ENCODE measurements around the gene SLC6A1.

The SLC6A1 gene

GRCh38 chr3:10982782-10983181 is 9.8 kb upstream of the SLC6A1 start:
- TF ChIP-seq RARB (CRISPR knock-in tag; IDR thresholded peaks at IDR 0.05) (no peak), TSHZ2 (CRISPR knock-in tag; IDR thresholded peaks at IDR 0.05) (no peak), CSDC2 (CRISPR knock-in tag; IDR thresholded peaks at IDR 0.05) (no peak), PPARA (CRISPR knock-in tag; IDR thresholded peaks at IDR 0.05; ENCODE audit: borderline replicate concordance) (no peak), ZFP3 (CRISPR knock-in tag; IDR thresholded peaks at IDR 0.05) (no peak), GLIS3 (CRISPR knock-in tag; IDR thresholded peaks at IDR 0.05) (no peak), SNAI2 (CRISPR knock-in tag; IDR thresholded peaks at IDR 0.05) (no peak), ESRRG (CRISPR knock-in tag; IDR thresholded peaks at IDR 0.05) (no peak), ZNF565 (CRISPR knock-in tag; conservative IDR thresholded peaks at IDR 0.05; ENCODE audit: low read depth) (no peak), CREB5 (CRISPR knock-in tag; IDR thresholded peaks at IDR 0.05; ENCODE audit: low read depth) (no peak)
- no peak for ATAC-seq

- peak; percentile 87 for ATAC-seq
- TF ChIP-seq CREB5 (CRISPR knock-in tag; IDR thresholded peaks at IDR 0.05; ENCODE audit: low read depth) = no peak
- TF ChIP-seq BACH2 (CRISPR knock-in tag; IDR thresholded peaks at IDR 0.05; ENCODE audit: borderline replicate concordance) = no peak
- no peak for TF ChIP-seq GLIS3 (CRISPR knock-in tag; IDR thresholded peaks at IDR 0.05)
- TF ChIP-seq RARB (CRISPR knock-in tag; IDR thresholded peaks at IDR 0.05) = no peak
- no peak for TF ChIP-seq TOX (CRISPR knock-in tag; IDR thresholded peaks at IDR 0.05; ENCODE audit: borderline replicate concordance)
- no peak for TF ChIP-seq OSR1 (CRISPR knock-in tag; IDR thresholded peaks at IDR 0.05)
- TF ChIP-seq ZFP3 (CRISPR knock-in tag; IDR thresholded peaks at IDR 0.05) = no peak
- no peak for TF ChIP-seq ZNF8 (CRISPR knock-in tag; IDR thresholded peaks at IDR 0.05)
- TF ChIP-seq ZNF565 (CRISPR knock-in tag; conservative IDR thresholded peaks at IDR 0.05; ENCODE audit: low read depth) = no peak
- TF ChIP-seq PPARA (CRISPR knock-in tag; IDR thresholded peaks at IDR 0.05; ENCODE audit: borderline replicate concordance) = no peak
- TF ChIP-seq ZFP30 (CRISPR knock-in tag; IDR thresholded peaks at IDR 0.05) = no peak
- TF ChIP-seq CSRNP3 (CRISPR knock-in tag; IDR thresholded peaks at IDR 0.05) = no peak
- no peak for TF ChIP-seq ESRRG (CRISPR knock-in tag; IDR thresholded peaks at IDR 0.05)
- TF ChIP-seq CSDC2 (CRISPR knock-in tag; IDR thresholded peaks at IDR 0.05) = no peak
- no peak for TF ChIP-seq SNAI2 (CRISPR knock-in tag; IDR thresholded peaks at IDR 0.05)
- TF ChIP-seq ISL1 (CRISPR knock-in tag; IDR thresholded peaks at IDR 0.05) = no peak
- TF ChIP-seq TSHZ2 (CRISPR knock-in tag; IDR thresholded peaks at IDR 0.05) = no peak
- no peak for TF ChIP-seq ZC3H10 (CRISPR knock-in tag; IDR thresholded peaks at IDR 0.05)
- no peak for TF ChIP-seq PATZ1 (CRISPR knock-in tag; IDR thresholded peaks at IDR 0.05; ENCODE audit: borderline replicate concordance)
- TF ChIP-seq ZNF70 (CRISPR knock-in tag; IDR thresholded peaks at IDR 0.05) = no peak
These were observed 9.2 kb upstream of the SLC6A1 start for GRCh38 chr3:10983219-10983916.
